ENCODE measurements around the gene TLL2.

- TF ChIP-seq POLR2AphosphoS5 (IDR thresholded peaks at IDR 0.05; ENCODE audit: borderline replicate concordance, low read depth, low read length) = no peak
- no peak for TF ChIP-seq EZH2 (IDR thresholded peaks at IDR 0.05)
- TF ChIP-seq FOXP2 (optimal IDR thresholded peaks at IDR 0.05; ENCODE audit: control extremely low read depth, extremely low read length, insufficient read depth) = no peak
These were observed 112.7 kb downstream of the TLL2 start for GRCh38 chr10:96401036-96401435.
